Type B pancreatic cell (in vitro differentiated cells): ENCODE results near the gene ZNF827. TPM values are rescaled to one million over a fixed set of nuclear protein-coding genes. Genes with fewer than 3 reads are reported as not detected.
A peak's percentile ranks its signal among the peaks of the same experiment; 100 is the strongest.

ENCODE experiments used
- DNase-seq: peaks from one replicate; pipeline ENCODE4 v3.0.0; 2021; ENCODE audit warnings: mixed read lengths; ENCODE audit not compliant: unreplicated experiment; ENCODE audit errors: extremely low spot score
- H3K27ac Mint-ChIP-seq: 2 replicates; pipeline ENCODE4 v1.8.0; 2021; ENCODE audit warnings: mild to moderate bottlenecking, mixed read lengths
- H3K27me3 Mint-ChIP-seq: 2 replicates; pipeline ENCODE4 v1.8.0; 2021; ENCODE audit warnings: mixed read lengths
- H3K36me3 Mint-ChIP-seq: 2 replicates; pipeline ENCODE4 v1.8.0; 2021; ENCODE audit warnings: mixed read lengths
- H3K4me1 Mint-ChIP-seq: one replicate; pipeline ENCODE4 v1.8.0; 2021; ENCODE audit warnings: mixed read lengths; ENCODE audit not compliant: unreplicated experiment
- H3K4me3 Mint-ChIP-seq: 2 replicates; pipeline ENCODE4 v1.8.0; 2021; ENCODE audit warnings: mild to moderate bottlenecking, mixed read lengths
- H3K9me3 Mint-ChIP-seq: 2 replicates; pipeline ENCODE4 v1.8.0; 2021; ENCODE audit warnings: mixed read lengths
- total RNA-seq: library from RNA; stranded (reverse); gene quantifications from 2 replicates; pipeline ENCODE4 v1.2.1, GENCODE V29; 2021; ENCODE audit warnings: low replicate concordance
- TF ChIP-seq, protein P1 (sequence below): fragments of 200-600 bp; sonication (generic); conservative IDR thresholded peaks from 2 replicates; pipeline ENCODE4 v1.5.0; 2021; ENCODE audit warnings: antibody characterized with exemption, mild to moderate bottlenecking

Gene ZNF827
- total RNA-seq, 1 donor from 2014 or later = 39.9 TPM

GRCh38 chr4:145830699-145831098 lies 107.9 kb downstream of the ZNF827 start:
- peaks cover 11% of the 10 kb centered on the region for H3K4me1 Mint-ChIP-seq
- H3K27ac Mint-ChIP-seq = peak overlapping the region; percentile 5
- DNase-seq = no peak
- H3K36me3 Mint-ChIP-seq = peaks cover 40% of the 10 kb centered on the region
- TF ChIP-seq, protein P1, sequence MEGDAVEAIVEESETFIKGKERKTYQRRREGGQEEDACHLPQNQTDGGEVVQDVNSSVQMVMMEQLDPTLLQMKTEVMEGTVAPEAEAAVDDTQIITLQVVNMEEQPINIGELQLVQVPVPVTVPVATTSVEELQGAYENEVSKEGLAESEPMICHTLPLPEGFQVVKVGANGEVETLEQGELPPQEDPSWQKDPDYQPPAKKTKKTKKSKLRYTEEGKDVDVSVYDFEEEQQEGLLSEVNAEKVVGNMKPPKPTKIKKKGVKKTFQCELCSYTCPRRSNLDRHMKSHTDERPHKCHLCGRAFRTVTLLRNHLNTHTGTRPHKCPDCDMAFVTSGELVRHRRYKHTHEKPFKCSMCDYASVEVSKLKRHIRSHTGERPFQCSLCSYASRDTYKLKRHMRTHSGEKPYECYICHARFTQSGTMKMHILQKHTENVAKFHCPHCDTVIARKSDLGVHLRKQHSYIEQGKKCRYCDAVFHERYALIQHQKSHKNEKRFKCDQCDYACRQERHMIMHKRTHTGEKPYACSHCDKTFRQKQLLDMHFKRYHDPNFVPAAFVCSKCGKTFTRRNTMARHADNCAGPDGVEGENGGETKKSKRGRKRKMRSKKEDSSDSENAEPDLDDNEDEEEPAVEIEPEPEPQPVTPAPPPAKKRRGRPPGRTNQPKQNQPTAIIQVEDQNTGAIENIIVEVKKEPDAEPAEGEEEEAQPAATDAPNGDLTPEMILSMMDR = no peak
- H3K27me3 Mint-ChIP-seq = no peaks in the 10 kb centered on the region
- H3K4me3 Mint-ChIP-seq = no peak overlapping the region
- H3K9me3 Mint-ChIP-seq = no peaks in the 10 kb centered on the region

- H3K9me3 Mint-ChIP-seq = no peaks in the 10 kb centered on the region
- H3K27ac Mint-ChIP-seq = peak overlapping the region; percentile 71
- DNase-seq = no peak
- H3K36me3 Mint-ChIP-seq = peaks cover 43% of the 10 kb centered on the region
- peaks cover 12% of the 10 kb centered on the region for H3K4me1 Mint-ChIP-seq
- H3K4me3 Mint-ChIP-seq = peak overlapping the region; percentile 20
- TF ChIP-seq, protein P1 = no peak
- H3K27me3 Mint-ChIP-seq = no peaks in the 10 kb centered on the region
These were observed 108.8 kb downstream of the ZNF827 start for GRCh38 chr4:145829629-145830395.

DNA sequence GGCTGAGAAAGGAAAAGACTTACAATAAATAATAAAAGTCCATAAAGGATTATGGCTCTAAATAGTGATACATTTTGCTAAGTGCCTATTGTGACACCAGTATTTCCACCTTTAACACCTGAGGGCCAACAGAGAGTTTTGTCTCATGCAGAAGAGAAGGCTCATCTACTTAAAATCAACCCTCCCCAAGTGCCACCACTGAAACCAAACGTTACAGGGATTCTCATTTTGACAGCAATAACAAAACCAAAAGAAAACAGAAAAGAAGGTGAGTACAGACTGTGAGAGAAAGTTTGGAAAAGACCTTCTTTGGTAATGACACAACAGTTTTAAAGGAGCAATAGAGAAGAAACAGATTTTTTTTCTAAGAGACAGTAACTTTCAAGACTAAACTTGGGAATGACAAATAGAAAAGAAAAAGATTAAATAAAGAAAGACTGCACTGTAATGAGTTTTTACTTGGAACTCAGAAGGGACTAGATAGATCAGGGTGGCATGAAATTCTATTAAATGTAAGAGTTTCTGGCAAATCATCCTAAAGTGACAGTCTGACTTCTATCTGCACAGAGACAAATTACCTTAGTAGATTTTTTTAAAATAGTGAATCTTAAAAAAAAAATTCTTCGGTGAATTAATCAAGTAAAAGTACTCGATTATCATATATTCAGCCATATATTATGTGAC lies 109.7 kb downstream of the ZNF827 start:
- Mint-ChIP-seq H3K27me3 (no peaks in the 10 kb centered on the region), H3K4me1 (peaks cover 18% of the 10 kb centered on the region), H3K9me3 (no peaks in the 10 kb centered on the region), H3K36me3 (peaks cover 42% of the 10 kb centered on the region), H3K4me3 (no peak overlapping the region), H3K27ac (peak overlapping the region; percentile 71)
- TF ChIP-seq, protein P1 = no peak
- no peak for DNase-seq

DNA sequence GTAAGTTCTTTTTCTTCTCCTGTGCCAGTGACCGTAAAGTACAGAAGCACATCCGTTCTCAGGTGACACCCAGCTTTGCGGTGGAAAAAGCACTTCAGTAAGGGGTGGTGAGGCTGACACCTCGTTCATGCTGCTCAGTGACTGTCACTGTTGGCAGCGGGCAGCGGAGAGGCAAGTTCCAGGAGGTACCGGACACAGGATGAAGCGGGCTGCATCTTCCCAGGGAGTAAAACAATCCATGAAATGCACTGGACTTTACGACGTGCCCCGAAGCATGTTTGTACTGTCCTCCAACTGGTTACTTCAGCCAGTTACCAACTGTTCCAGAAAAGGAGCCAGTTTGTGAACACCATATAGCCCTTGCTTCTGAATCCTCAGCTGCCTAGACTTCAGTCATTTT lies 110.7 kb downstream of the ZNF827 start:
- no peak for DNase-seq
- TF ChIP-seq, protein P1 = no peak
- peaks cover 34% of the 10 kb centered on the region for H3K36me3 Mint-ChIP-seq
- no peak overlapping the region for H3K27ac Mint-ChIP-seq
- no peaks in the 10 kb centered on the region for H3K27me3 Mint-ChIP-seq
- peaks cover 18% of the 10 kb centered on the region for H3K4me1 Mint-ChIP-seq
- no peak overlapping the region for H3K4me3 Mint-ChIP-seq
- H3K9me3 Mint-ChIP-seq = no peaks in the 10 kb centered on the region

- DNase-seq = no peak
- H3K4me1 Mint-ChIP-seq = peaks cover 27% of the 10 kb centered on the region
- no peaks in the 10 kb centered on the region for H3K9me3 Mint-ChIP-seq
- H3K27me3 Mint-ChIP-seq = no peaks in the 10 kb centered on the region
- H3K36me3 Mint-ChIP-seq = peaks cover 30% of the 10 kb centered on the region
- no peak overlapping the region for H3K4me3 Mint-ChIP-seq
- TF ChIP-seq, protein P1 = no peak
- no peak overlapping the region for H3K27ac Mint-ChIP-seq
These were observed 113.4 kb downstream of the ZNF827 start for GRCh38 chr4:145825255-145825654.
